Testis (tissue), 3 donors: ENCODE measurements around the gene GPC3. TPM values are rescaled to one million over a fixed set of nuclear protein-coding genes. Genes with fewer than 3 reads are reported as not detected.

Source experiments
- DNase-seq: peaks from one replicate; pipeline ENCODE4 v3.0.0-alpha.2; 2019
- H3K27ac ChIP-seq, 2 donors: fragments of 200-600 bp; sonication (generic); one replicate each; pipeline ENCODE4 v1.5.1; 2019
- H3K27me3 ChIP-seq: fragments of 200-600 bp; sonication (generic); one replicate; pipeline ENCODE4 v1.5.1; 2019
- H3K36me3 ChIP-seq: fragments of 200-600 bp; sonication (generic); one replicate; pipeline ENCODE4 v1.5.1; 2017; ENCODE audit warnings: low read depth; ENCODE audit errors: missing control alignments
- H3K4me1 ChIP-seq: fragments of 200-600 bp; sonication (generic); one replicate; pipeline ENCODE4 v1.5.1; 2019
- H3K4me3 ChIP-seq, 2 donors: fragments of 200-600 bp; sonication (generic); one replicate each; pipeline ENCODE4 v1.5.1; 2017 to 2019
- H3K9me3 ChIP-seq: fragments of 200-600 bp; sonication (generic); one replicate; pipeline ENCODE4 v1.5.1; 2017
- POLR2A ChIP-seq: fragments of 450-650 bp; IDR thresholded peaks from one replicate; pipeline ENCODE4 v1.6.1; 2017; ENCODE audit warnings: antibody characterized with exemption, mild to moderate bottlenecking, moderate library complexity
- WGBS, 2 donors: methylation state at CpG; one replicate each; pipeline ENCODE4 v1.1.5; 2018; 5-methylcytosine and 5-hydroxymethylcytosine counted together
- intact Hi-C: fragments of 100-400 bp; cut with DNase I; formaldehyde crosslinking; loops from one replicate; pipeline ENCODE4 v1.15.1; 2023; ENCODE audit warnings: low total_unique reads
- polyA plus RNA-seq: library from polyadenylated mRNA; stranded (reverse); fragments of 350-450 nt; fragmentation: Illumina TruSeq; extraction: RNeasy Lipid Tissue Mini Kit (QIAGEN cat#74804); gene quantifications from one replicate; pipeline ENCODE4 v1.2.3, GENCODE V29; 2014; ENCODE audit warnings: low read depth, low replicate concordance; ENCODE audit not compliant: insufficient read depth
- total RNA-seq, 2 donors: library from RNA; depleted of rRNA; stranded (reverse); fragments of >200 nt; gene quantifications; one replicate each; pipeline ENCODE4 v1.2.3, GENCODE V29; 2016
- TF ChIP-seq, protein P1 (sequence below), 3 experiments: fragments of 450-650 bp in 2 of 3; fragments of 200-600 bp in 1 of 3; sonication (generic) in 1 of 3; IDR thresholded peaks; one replicate each; pipeline ENCODE4 v1.5.1; 2016 to 2019; ENCODE audit warnings: antibody characterized with exemption in 3 of 3, mild to moderate bottlenecking in 2 of 3, moderate library complexity in 1 of 3

GPC3 gene
- total and polyA plus RNA-seq, 3 donors from 2014 or later = 4.9 to 12.9 (median 5.4) TPM

- no peaks in the 10 kb centered on the region for H3K9me3 ChIP-seq
- no peaks in the 10 kb centered on the region for H3K27me3 ChIP-seq
- intact Hi-C loops = no loop called here
- no peak overlapping the region for H3K4me3 ChIP-seq
- WGBS, 2 donors = 66 to 69% methylated on average over 2 of the region's 2 CpGs
- TF ChIP-seq, protein P1, sequence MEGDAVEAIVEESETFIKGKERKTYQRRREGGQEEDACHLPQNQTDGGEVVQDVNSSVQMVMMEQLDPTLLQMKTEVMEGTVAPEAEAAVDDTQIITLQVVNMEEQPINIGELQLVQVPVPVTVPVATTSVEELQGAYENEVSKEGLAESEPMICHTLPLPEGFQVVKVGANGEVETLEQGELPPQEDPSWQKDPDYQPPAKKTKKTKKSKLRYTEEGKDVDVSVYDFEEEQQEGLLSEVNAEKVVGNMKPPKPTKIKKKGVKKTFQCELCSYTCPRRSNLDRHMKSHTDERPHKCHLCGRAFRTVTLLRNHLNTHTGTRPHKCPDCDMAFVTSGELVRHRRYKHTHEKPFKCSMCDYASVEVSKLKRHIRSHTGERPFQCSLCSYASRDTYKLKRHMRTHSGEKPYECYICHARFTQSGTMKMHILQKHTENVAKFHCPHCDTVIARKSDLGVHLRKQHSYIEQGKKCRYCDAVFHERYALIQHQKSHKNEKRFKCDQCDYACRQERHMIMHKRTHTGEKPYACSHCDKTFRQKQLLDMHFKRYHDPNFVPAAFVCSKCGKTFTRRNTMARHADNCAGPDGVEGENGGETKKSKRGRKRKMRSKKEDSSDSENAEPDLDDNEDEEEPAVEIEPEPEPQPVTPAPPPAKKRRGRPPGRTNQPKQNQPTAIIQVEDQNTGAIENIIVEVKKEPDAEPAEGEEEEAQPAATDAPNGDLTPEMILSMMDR (IDR thresholded peaks at IDR 0.05) = no peak
- TF ChIP-seq POLR2A = no peak
- no peaks in the 10 kb centered on the region for H3K36me3 ChIP-seq
- DNase-seq = no peak
- no peaks in the 10 kb centered on the region for H3K4me1 ChIP-seq
- H3K27ac ChIP-seq = no peak overlapping the region
These were observed 410.7 kb downstream of the GPC3 start for GRCh38 chrX:133574716-133575115.

- Histone ChIP-seq H3K27me3 (no peaks in the 10 kb centered on the region), H3K27ac (no peak overlapping the region), H3K36me3 (no peaks in the 10 kb centered on the region), H3K9me3 (no peaks in the 10 kb centered on the region), H3K4me1 (no peaks in the 10 kb centered on the region), H3K4me3 (no peak overlapping the region)
- DNase-seq = no peak
- TF ChIP-seq POLR2A = no peak
- TF ChIP-seq, protein P1 (IDR thresholded peaks at IDR 0.05) = no peak
- intact Hi-C loops = no loop called here
- WGBS, 2 donors = 60 to 100% methylated on average over 1 of the region's 1 CpG
These were observed 414.8 kb downstream of the GPC3 start for GRCh38 chrX:133570549-133570948.

GRCh38 chrX:133569217-133569616 is 416.2 kb downstream of the GPC3 start:
- Histone ChIP-seq H3K9me3 (no peaks in the 10 kb centered on the region), H3K27me3 (no peaks in the 10 kb centered on the region), H3K36me3 (no peaks in the 10 kb centered on the region), H3K27ac (no peak overlapping the region), H3K4me1 (no peaks in the 10 kb centered on the region), H3K4me3 (no peak overlapping the region)
- DNase-seq = no peak
- TF ChIP-seq, protein P1 (IDR thresholded peaks at IDR 0.05) = no peak
- no peak for TF ChIP-seq POLR2A
- intact Hi-C loops = no loop called here

GRCh38 chrX:133568109-133568508 is 417.3 kb downstream of the GPC3 start:
- Histone ChIP-seq H3K27ac (no peak overlapping the region), H3K9me3 (no peaks in the 10 kb centered on the region), H3K27me3 (no peaks in the 10 kb centered on the region), H3K36me3 (no peaks in the 10 kb centered on the region), H3K4me1 (no peaks in the 10 kb centered on the region), H3K4me3 (no peak overlapping the region)
- intact Hi-C loops = no loop called here
- 75 to 88% methylated on average over 1 of the region's 1 CpG for WGBS, 2 donors
- DNase-seq = no peak
- TF ChIP-seq, protein P1 (IDR thresholded peaks at IDR 0.05) = no peak
- no peak for TF ChIP-seq POLR2A

- DNase-seq = no peak
- Histone ChIP-seq H3K27ac (no peak overlapping the region), H3K4me3 (no peak overlapping the region), H3K36me3 (no peaks in the 10 kb centered on the region), H3K9me3 (no peaks in the 10 kb centered on the region), H3K27me3 (no peaks in the 10 kb centered on the region), H3K4me1 (no peaks in the 10 kb centered on the region)
- intact Hi-C loops = no loop called here
- no peak for TF ChIP-seq POLR2A
- TF ChIP-seq, protein P1 (IDR thresholded peaks at IDR 0.05) = no peak
- WGBS, 2 donors = 83 to 100% methylated on average over 1 of the region's 1 CpG
These were observed 418.5 kb downstream of the GPC3 start for GRCh38 chrX:133566876-133567275.
